K562 (cell line): ENCODE results near the gene CD1D. TPM values are rescaled to one million over a fixed set of nuclear protein-coding genes. Genes with fewer than 3 reads are reported as not detected.

Source experiments
- ATAC-seq: fragments of 200-7000 bp; cut with Tn5 transposase; 3 replicates; pipeline ENCODE4 v1.9.1; 2020; ENCODE audit warnings: moderate library complexity
- BruUV-seq: library from RNA; stranded (reverse); fragments of 400-500 nt; replicated peaks from 2 replicates; lab custom pipeline; 2021; lab: Mats Ljungman, UMichigan
- CTCF ChIA-PET: fragments of 300-600 bp; formaldehyde crosslinking; extraction: SDS; loops from one replicate; lab custom pipeline; 2021; ENCODE audit warnings: low intra/inter-chr PET ratio; lab: Yijun Ruan, JAX
- POLR2A ChIA-PET: fragments of 300-600, 350-650 bp; sonication (Branson Sonifier 250); formaldehyde crosslinking; extraction: SDS; loops from one replicate; lab custom pipeline; 2021; ENCODE audit warnings: antibody characterized with exemption, inconsistent platforms; lab: Yijun Ruan, JAX
- DNase-seq, 4 experiments: peaks; one replicate each; pipeline versions ENCODE4 v3.0.0 to v3.0.0-alpha.2; 2011 to 2018; ENCODE audit warnings: low spot score in 3 of 4, mixed read lengths in 3 of 4; ENCODE audit errors: extremely low read depth in 1 of 4
- FAIRE-seq: peaks from 2 replicates; lab custom pipeline; 2011; peaks lifted over from hg19 to GRCh38; lab: Jason Lieb, UNC
- H2AFZ ChIP-seq: 2 replicates; pipeline ENCODE4 v1.6.0; 2011; ENCODE audit warnings: low read depth, low read length, control low read depth, inconsistent platforms
- H3K27ac ChIP-seq: fragments of 200-600 bp; 3 replicates; pipeline ENCODE4 v1.8.0; 2011; ENCODE audit warnings: low read depth, mild to moderate bottlenecking, control low read depth, inconsistent platforms, low read length, moderate library complexity, mixed read lengths; ENCODE audit errors: extremely low read depth
- H3K27me3 ChIP-seq, 2 experiments: fragments of 300-600 bp in 1 of 2; 2 replicates in 1 of 2; 3 replicates in 1 of 2; pipeline versions ENCODE4 v1.6.0 to v1.8.0; 2011; ENCODE audit warnings: inconsistent platforms in 2 of 2, low read length in 2 of 2, mild to moderate bottlenecking in 1 of 2, mixed read lengths in 1 of 2, moderate library complexity in 1 of 2; ENCODE audit not compliant: control insufficient read depth in 2 of 2, insufficient read depth in 2 of 2
- H3K36me3 ChIP-seq: fragments of 300-600 bp; 3 replicates; pipeline ENCODE4 v1.8.0; 2011; ENCODE audit warnings: mild to moderate bottlenecking, low read length, inconsistent platforms; ENCODE audit not compliant: control insufficient read depth, insufficient read depth
- H3K4me1 ChIP-seq, 2 experiments: fragments of 200-600 bp in 1 of 2; replicated peaks in 1 of 2; 2 replicates in 1 of 2; 3 replicates in 1 of 2; pipeline versions ENCODE4 v1.5.1 to v1.8.0; 2011; ENCODE audit warnings: inconsistent platforms in 2 of 2, low read length in 2 of 2, mild to moderate bottlenecking in 1 of 2, mixed read lengths in 1 of 2, moderate library complexity in 1 of 2; ENCODE audit not compliant: control insufficient read depth in 2 of 2, insufficient read depth in 2 of 2
- H3K4me2 ChIP-seq: 2 replicates; pipeline ENCODE4 v1.6.1; 2011; ENCODE audit warnings: low read length, control low read depth, inconsistent platforms, mixed read lengths; ENCODE audit not compliant: insufficient read depth
- H3K4me3 ChIP-seq: fragments of 200-600 bp; sonication (generic), shearing (Covaris generic); 2 replicates; pipeline ENCODE4 v1.5.1; 2016; ENCODE audit warnings: control low read depth, inconsistent platforms
- H3K79me2 ChIP-seq: fragments of 200-600 bp; 3 replicates; pipeline ENCODE4 v1.8.0; 2011; ENCODE audit warnings: low read length, inconsistent platforms; ENCODE audit not compliant: control insufficient read depth, insufficient read depth
- H3K9ac ChIP-seq, 2 experiments: 2 replicates each; pipeline versions ENCODE4 v1.6.0 to v1.6.1; 2011; ENCODE audit warnings: low read depth in 2 of 2, low read length in 2 of 2, control low read depth in 1 of 2, inconsistent platforms in 1 of 2, mild to moderate bottlenecking in 1 of 2, mixed read lengths in 1 of 2; ENCODE audit not compliant: insufficient read depth in 1 of 2
- H3K9me1 ChIP-seq: one replicate; pipeline ENCODE4 v1.6.0; 2011; ENCODE audit warnings: inconsistent platforms, mild to moderate bottlenecking, low read length, moderate library complexity; ENCODE audit not compliant: control insufficient read depth, insufficient read depth
- H3K9me3 ChIP-seq: replicated peaks from 2 replicates; pipeline ENCODE4 v1.5.1; 2011; ENCODE audit warnings: low read depth, low read length, inconsistent platforms; ENCODE audit not compliant: control insufficient read depth, insufficient read depth
- H4K20me1 ChIP-seq: replicated peaks from 2 replicates; pipeline ENCODE4 v1.6.1; 2011; ENCODE audit warnings: low read length, inconsistent platforms, mixed read lengths; ENCODE audit not compliant: control insufficient read depth, insufficient read depth
- HDAC2 ChIP-seq: fragments of 450-650 bp; IDR thresholded peaks from 2 replicates; pipeline ENCODE4 v1.6.1; 2016; ENCODE audit warnings: mild to moderate bottlenecking
- HSF4 ChIP-seq: fragments of 250-450 bp; sonication (Bioruptor Pico); IDR thresholded peaks from 2 replicates; pipeline ENCODE4 v2.1.2; 2022; ENCODE audit warnings: mild to moderate bottlenecking, moderate library complexity, borderline replicate concordance
- ILF3 ChIP-seq: fragments of 450-650 bp; IDR thresholded peaks from 2 replicates; pipeline ENCODE4 v1.6.1; 2018; ENCODE audit warnings: antibody characterized with exemption, mild to moderate bottlenecking, moderate library complexity, borderline replicate concordance
- RB1 ChIP-seq: fragments of 450-650 bp; IDR thresholded peaks from 2 replicates; pipeline ENCODE4 v1.6.1; 2017; ENCODE audit warnings: low read depth, mild to moderate bottlenecking
- SMARCC2 ChIP-seq: fragments of 450-650 bp; IDR thresholded peaks from 2 replicates; pipeline ENCODE4 v1.6.1; 2017; ENCODE audit warnings: antibody characterized with exemption, moderate library complexity, mild to moderate bottlenecking, low read depth
- TAL1 ChIP-seq: fragments of 450-650 bp; IDR thresholded peaks from 2 replicates; pipeline ENCODE4 v1.6.1; 2016; ENCODE audit warnings: mild to moderate bottlenecking
- ZNF436 ChIP-seq: fragments of 250-450, 450-650 bp; sonication (Bioruptor Pico); formaldehyde crosslinking; IDR thresholded peaks from 2 replicates; pipeline ENCODE4 v1.7.0; 2020; ENCODE audit warnings: mild to moderate bottlenecking
- ZNF512 ChIP-seq: IDR thresholded peaks from 2 replicates; pipeline ENCODE4 v1.6.1; 2016; ENCODE audit warnings: missing genetic modification characterization, missing compliant biosample characterization
- ZNF740 ChIP-seq, 3 experiments: fragments of 200-800 bp in 1 of 3; sonication (Bioruptor generic) in 1 of 3; sonication (generic) in 1 of 3; formaldehyde crosslinking in 1 of 3; IDR thresholded peaks; 2 replicates each; pipeline versions ENCODE4 v1.6.1 to v1.8.0; 2016 to 2022; ENCODE audit warnings: mild to moderate bottlenecking in 2 of 3, missing compliant biosample characterization in 2 of 3, missing genetic modification characterization in 2 of 3, missing genetic modification reagents in 1 of 3
- WGBS: fragments of 100-300 bp; shearing (Covaris generic); methylation state at CpG from one replicate; pipeline ENCODE4 v1.1.6; 2016; ENCODE audit warnings: low coverage, mixed read lengths; ENCODE audit not compliant: insufficient coverage; ENCODE audit errors: missing lambda C conversion rate; 5-methylcytosine and 5-hydroxymethylcytosine counted together
- in situ Hi-C: fragments of 300-500 bp; cut with MboI; formaldehyde crosslinking; loops from 4 replicates; pipeline ENCODE4 v1.15.0; 2018; ENCODE audit warnings: inconsistent platforms, mixed read lengths
- intact Hi-C: fragments of 100-400 bp; cut with micrococcal nuclease; formaldehyde crosslinking; loops from 2 replicates; pipeline ENCODE4 v1.14.2; 2022
- polyA plus RNA-seq, 8 experiments: library from polyadenylated mRNA; depleted of rRNA in 4 of 8; stranded (reverse) in 5 of 8; unstranded in 3 of 8; fragments of >200 nt; fragmentation: Nextera tagmentation in 2 of 8; fragmentation: Illumina TruSeq in 1 of 8; extraction: Ambion mirVana in 2 of 8; extraction: Trizol in 1 of 8; gene quantifications; 2 replicates each; pipeline versions ENCODE4 v1.2.1 to v1.2.3, GENCODE V29; 2011 to 2014; ENCODE audit warnings: inconsistent platforms in 1 of 8, missing spikeins in 1 of 8
- total RNA-seq, 7 experiments: library from RNA; depleted of rRNA in 6 of 7; stranded (reverse); fragments of >200 nt in 6 of 7; fragmentation: Illumina TruSeq in 2 of 7; extraction: Trizol in 2 of 7; gene quantifications; 2 replicates each; pipeline versions ENCODE4 v1.2.1 to v1.2.3, GENCODE V29; 2011 to 2021; ENCODE audit warnings: low replicate concordance in 1 of 7

The CD1D gene
- total and polyA plus RNA-seq, 9 of the 15 experiments (the other 6 are each of a cell fraction or from before 2014, with no cell fraction given): 0.03 TPM; not detected in 8

- WGBS: 0% methylated on average over 2 of the region's 3 CpGs
- Histone ChIP-seq H3K36me3 (no peaks in the 10 kb centered on the region), H3K4me1 (no peaks in the 10 kb centered on the region), H3K27ac (no peak overlapping the region), H2AFZ (no peak overlapping the region), H3K9me3 (no peaks in the 10 kb centered on the region), H3K79me2 (no peaks in the 10 kb centered on the region), H3K27me3 (no peaks in the 10 kb centered on the region), H3K9me1 (no peaks in the 10 kb centered on the region), H3K9ac (no peak overlapping the region), H4K20me1 (no peaks in the 10 kb centered on the region), H3K4me3 (no peak overlapping the region), H3K4me2 (no peak overlapping the region)
- no TSS peak for BruUV-seq
- in situ Hi-C loops (no loop called here), intact Hi-C loops (no loop called here)
- FAIRE-seq (no peak), ATAC-seq (no peak), DNase-seq (no peak)
- CTCF ChIA-PET: no interaction called here
- POLR2A ChIA-PET: interaction anchor here (0.8 kb wide), 1 partner anchor 10 kb away, joined by 4 read pairs; no protein-coding TSS in a partner anchor
- TF ChIP-seq ZNF512 (tag) (no peak), ZNF740 (CRISPR knock-in tag; IDR thresholded peaks at IDR 0.05) (no peak), ZNF740 (tag; IDR thresholded peaks at IDR 0.05) (no peak), RB1 (no peak), SMARCC2 (no peak), ZNF436 (CRISPR knock-in tag) (no peak), ILF3 (no peak), HSF4 (CRISPR knock-in tag) (no peak), TAL1 (no peak), HDAC2 (no peak)
Observed at GRCh38 chr1:158163000-158163947, 17.4 kb upstream of the CD1D start.
